GM23338 (cell line): ENCODE measurements around the gene ARMC7. TPM values are rescaled to one million over a fixed set of nuclear protein-coding genes. Genes with fewer than 3 reads are reported as not detected.

Experiments used
- CREB1 ChIP-seq: fragments of 250-450 bp; sonication (Bioruptor Pico); IDR thresholded peaks from 2 replicates; pipeline ENCODE4 v1.5.0; 2020; ENCODE audit warnings: low read depth, mild to moderate bottlenecking, moderate library complexity
- EZH2phosphoT487 ChIP-seq: fragments of 200-600 bp; sonication (generic); IDR thresholded peaks from one replicate; pipeline ENCODE4 v1.8.1; 2018; ENCODE audit warnings: antibody characterized with exemption; ENCODE audit not compliant: unreplicated experiment
- POLR2AphosphoS5 ChIP-seq: IDR thresholded peaks from 2 replicates; pipeline ENCODE4 v1.6.1; 2016; ENCODE audit warnings: antibody characterized with exemption, low read depth
- STAT1 ChIP-seq: IDR thresholded peaks from one replicate; pipeline ENCODE4 v1.6.1; 2016; ENCODE audit warnings: antibody characterized with exemption; ENCODE audit not compliant: unreplicated experiment
- ZNF114 ChIP-seq: fragments of 250-450 bp; sonication (Bioruptor Pico); IDR thresholded peaks from 2 replicates; pipeline ENCODE4 v1.5.0; 2020; ENCODE audit warnings: mild to moderate bottlenecking, moderate library complexity
- ZNF331 ChIP-seq: fragments of 250-450 bp; sonication (Bioruptor Pico); IDR thresholded peaks from 2 replicates; pipeline ENCODE4 v1.5.0; 2020; ENCODE audit warnings: low read depth, mild to moderate bottlenecking, moderate library complexity
- polyA plus RNA-seq: library from polyadenylated mRNA; unstranded; fragments of >200 nt; fragmentation: Nextera tagmentation; extraction: Ambion mirVana; gene quantifications from 2 replicates; pipeline ENCODE4 v1.2.1, GENCODE V29; 2016
- total RNA-seq: library from RNA; depleted of rRNA; stranded (reverse); fragments of >200 nt; shearing (Covaris generic); gene quantifications from 2 replicates; pipeline ENCODE4 v1.2.3, GENCODE V29; 2014
- TF ChIP-seq, protein P1 (sequence below): fragments of 250-450 bp; sonication (Bioruptor Pico); IDR thresholded peaks from 2 replicates; pipeline ENCODE4 v1.5.0; 2020; ENCODE audit warnings: mild to moderate bottlenecking, moderate library complexity
- TF ChIP-seq, protein P2 (sequence below): IDR thresholded peaks from 2 replicates; pipeline ENCODE4 v1.6.1; 2016; ENCODE audit warnings: antibody characterized with exemption
- TF ChIP-seq, protein P3 (sequence below), 2 experiments: fragments of 200-600 bp in 1 of 2; sonication (generic) in 1 of 2; conservative IDR thresholded peaks; 2 replicates each; pipeline versions ENCODE4 v1.5.1 to v1.6.1; 2016 to 2017; ENCODE audit warnings: antibody characterized with exemption in 2 of 2, low read depth in 2 of 2, mild to moderate bottlenecking in 2 of 2, moderate library complexity in 1 of 2

ARMC7 gene
- total and polyA plus RNA-seq, 2 experiments from 2014 or later = 5.6 to 8.4 TPM

- TF ChIP-seq, protein P1, sequence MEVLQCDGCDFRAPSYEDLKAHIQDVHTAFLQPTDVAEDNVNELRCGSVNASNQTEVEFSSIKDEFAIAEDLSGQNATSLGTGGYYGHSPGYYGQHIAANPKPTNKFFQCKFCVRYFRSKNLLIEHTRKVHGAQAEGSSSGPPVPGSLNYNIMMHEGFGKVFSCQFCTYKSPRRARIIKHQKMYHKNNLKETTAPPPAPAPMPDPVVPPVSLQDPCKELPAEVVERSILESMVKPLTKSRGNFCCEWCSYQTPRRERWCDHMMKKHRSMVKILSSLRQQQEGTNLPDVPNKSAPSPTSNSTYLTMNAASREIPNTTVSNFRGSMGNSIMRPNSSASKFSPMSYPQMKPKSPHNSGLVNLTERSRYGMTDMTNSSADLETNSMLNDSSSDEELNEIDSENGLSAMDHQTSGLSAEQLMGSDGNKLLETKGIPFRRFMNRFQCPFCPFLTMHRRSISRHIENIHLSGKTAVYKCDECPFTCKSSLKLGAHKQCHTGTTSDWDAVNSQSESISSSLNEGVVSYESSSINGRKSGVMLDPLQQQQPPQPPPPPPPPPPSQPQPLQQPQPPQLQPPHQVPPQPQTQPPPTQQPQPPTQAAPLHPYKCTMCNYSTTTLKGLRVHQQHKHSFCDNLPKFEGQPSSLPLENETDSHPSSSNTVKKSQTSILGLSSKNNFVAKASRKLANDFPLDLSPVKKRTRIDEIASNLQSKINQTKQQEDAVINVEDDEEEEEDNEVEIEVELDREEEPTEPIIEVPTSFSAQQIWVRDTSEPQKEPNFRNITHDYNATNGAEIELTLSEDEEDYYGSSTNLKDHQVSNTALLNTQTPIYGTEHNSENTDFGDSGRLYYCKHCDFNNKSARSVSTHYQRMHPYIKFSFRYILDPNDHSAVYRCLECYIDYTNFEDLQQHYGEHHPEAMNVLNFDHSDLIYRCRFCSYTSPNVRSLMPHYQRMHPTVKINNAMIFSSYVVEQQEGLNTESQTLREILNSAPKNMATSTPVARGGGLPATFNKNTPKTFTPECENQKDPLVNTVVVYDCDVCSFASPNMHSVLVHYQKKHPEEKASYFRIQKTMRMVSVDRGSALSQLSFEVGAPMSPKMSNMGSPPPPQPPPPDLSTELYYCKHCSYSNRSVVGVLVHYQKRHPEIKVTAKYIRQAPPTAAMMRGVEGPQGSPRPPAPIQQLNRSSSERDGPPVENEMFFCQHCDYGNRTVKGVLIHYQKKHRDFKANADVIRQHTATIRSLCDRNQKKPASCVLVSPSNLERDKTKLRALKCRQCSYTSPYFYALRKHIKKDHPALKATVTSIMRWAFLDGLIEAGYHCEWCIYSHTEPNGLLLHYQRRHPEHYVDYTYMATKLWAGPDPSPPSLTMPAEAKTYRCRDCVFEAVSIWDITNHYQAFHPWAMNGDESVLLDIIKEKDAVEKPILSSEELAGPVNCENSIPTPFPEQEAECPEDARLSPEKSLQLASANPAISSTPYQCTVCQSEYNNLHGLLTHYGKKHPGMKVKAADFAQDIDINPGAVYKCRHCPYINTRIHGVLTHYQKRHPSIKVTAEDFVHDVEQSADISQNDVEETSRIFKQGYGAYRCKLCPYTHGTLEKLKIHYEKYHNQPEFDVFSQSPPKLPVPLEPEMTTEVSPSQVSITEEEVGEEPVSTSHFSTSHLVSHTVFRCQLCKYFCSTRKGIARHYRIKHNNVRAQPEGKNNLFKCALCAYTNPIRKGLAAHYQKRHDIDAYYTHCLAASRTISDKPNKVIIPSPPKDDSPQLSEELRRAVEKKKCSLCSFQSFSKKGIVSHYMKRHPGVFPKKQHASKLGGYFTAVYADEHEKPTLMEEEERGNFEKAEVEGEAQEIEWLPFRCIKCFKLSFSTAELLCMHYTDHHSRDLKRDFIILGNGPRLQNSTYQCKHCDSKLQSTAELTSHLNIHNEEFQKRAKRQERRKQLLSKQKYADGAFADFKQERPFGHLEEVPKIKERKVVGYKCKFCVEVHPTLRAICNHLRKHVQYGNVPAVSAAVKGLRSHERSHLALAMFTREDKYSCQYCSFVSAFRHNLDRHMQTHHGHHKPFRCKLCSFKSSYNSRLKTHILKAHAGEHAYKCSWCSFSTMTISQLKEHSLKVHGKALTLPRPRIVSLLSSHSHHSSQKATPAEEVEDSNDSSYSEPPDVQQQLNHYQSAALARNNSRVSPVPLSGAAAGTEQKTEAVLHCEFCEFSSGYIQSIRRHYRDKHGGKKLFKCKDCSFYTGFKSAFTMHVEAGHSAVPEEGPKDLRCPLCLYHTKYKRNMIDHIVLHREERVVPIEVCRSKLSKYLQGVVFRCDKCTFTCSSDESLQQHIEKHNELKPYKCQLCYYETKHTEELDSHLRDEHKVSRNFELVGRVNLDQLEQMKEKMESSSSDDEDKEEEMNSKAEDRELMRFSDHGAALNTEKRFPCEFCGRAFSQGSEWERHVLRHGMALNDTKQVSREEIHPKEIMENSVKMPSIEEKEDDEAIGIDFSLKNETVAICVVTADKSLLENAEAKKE (CRISPR knock-in tag) = no peak
- peak; percentile 99 for TF ChIP-seq POLR2AphosphoS5
- TF ChIP-seq STAT1 = no peak
- TF ChIP-seq, protein P2, sequence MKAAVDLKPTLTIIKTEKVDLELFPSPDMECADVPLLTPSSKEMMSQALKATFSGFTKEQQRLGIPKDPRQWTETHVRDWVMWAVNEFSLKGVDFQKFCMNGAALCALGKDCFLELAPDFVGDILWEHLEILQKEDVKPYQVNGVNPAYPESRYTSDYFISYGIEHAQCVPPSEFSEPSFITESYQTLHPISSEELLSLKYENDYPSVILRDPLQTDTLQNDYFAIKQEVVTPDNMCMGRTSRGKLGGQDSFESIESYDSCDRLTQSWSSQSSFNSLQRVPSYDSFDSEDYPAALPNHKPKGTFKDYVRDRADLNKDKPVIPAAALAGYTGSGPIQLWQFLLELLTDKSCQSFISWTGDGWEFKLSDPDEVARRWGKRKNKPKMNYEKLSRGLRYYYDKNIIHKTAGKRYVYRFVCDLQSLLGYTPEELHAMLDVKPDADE = no peak
- TF ChIP-seq EZH2phosphoT487 = no peak
- TF ChIP-seq ZNF114 (CRISPR knock-in tag) = peak; percentile 100
- TF ChIP-seq, protein P3, sequence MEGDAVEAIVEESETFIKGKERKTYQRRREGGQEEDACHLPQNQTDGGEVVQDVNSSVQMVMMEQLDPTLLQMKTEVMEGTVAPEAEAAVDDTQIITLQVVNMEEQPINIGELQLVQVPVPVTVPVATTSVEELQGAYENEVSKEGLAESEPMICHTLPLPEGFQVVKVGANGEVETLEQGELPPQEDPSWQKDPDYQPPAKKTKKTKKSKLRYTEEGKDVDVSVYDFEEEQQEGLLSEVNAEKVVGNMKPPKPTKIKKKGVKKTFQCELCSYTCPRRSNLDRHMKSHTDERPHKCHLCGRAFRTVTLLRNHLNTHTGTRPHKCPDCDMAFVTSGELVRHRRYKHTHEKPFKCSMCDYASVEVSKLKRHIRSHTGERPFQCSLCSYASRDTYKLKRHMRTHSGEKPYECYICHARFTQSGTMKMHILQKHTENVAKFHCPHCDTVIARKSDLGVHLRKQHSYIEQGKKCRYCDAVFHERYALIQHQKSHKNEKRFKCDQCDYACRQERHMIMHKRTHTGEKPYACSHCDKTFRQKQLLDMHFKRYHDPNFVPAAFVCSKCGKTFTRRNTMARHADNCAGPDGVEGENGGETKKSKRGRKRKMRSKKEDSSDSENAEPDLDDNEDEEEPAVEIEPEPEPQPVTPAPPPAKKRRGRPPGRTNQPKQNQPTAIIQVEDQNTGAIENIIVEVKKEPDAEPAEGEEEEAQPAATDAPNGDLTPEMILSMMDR (conservative IDR thresholded peaks at IDR 0.05; ENCODE audit: low read depth in 2 of 2) = no peak
- no peak for TF ChIP-seq ZNF331 (CRISPR knock-in tag)
- TF ChIP-seq CREB1 (CRISPR knock-in tag) = peak; percentile 47
Measured at GRCh38 chr17:75154195-75155106, 44.7 kb downstream of the ARMC7 start, which contains the start of gene JPT1 (continued).
